Neural crest cell (in vitro differentiated cells): ENCODE results near the gene SURF4. TPM values are rescaled to one million over a fixed set of nuclear protein-coding genes. Genes with fewer than 3 reads are reported as not detected.
A peak's percentile ranks its signal among the peaks of the same experiment; 100 is the strongest.

Source experiments
- DNase-seq: peaks from one replicate; pipeline ENCODE4 v3.0.0; 2021; ENCODE audit warnings: low read depth, mixed read lengths, low spot score
- H3K27ac Mint-ChIP-seq: one replicate; pipeline ENCODE4 v1.8.0; 2021; ENCODE audit warnings: mild to moderate bottlenecking, mixed read lengths; ENCODE audit not compliant: unreplicated experiment
- H3K27me3 Mint-ChIP-seq: 2 replicates; pipeline ENCODE4 v1.8.0; 2021; ENCODE audit warnings: low read depth, mild to moderate bottlenecking, mixed read lengths
- H3K36me3 Mint-ChIP-seq: 2 replicates; pipeline ENCODE4 v1.8.0; 2021; ENCODE audit warnings: low read depth, mild to moderate bottlenecking, mixed read lengths
- H3K4me1 Mint-ChIP-seq: 2 replicates; pipeline ENCODE4 v1.8.0; 2021; ENCODE audit warnings: mixed read lengths
- H3K4me3 Mint-ChIP-seq: one replicate; pipeline ENCODE4 v1.8.0; 2021; ENCODE audit warnings: mild to moderate bottlenecking, mixed read lengths
- H3K9me3 Mint-ChIP-seq: 2 replicates; pipeline ENCODE4 v1.8.0; 2021; ENCODE audit warnings: mixed read lengths
- long read RNA-seq: library from polyadenylated mRNA; unstranded; transcript quantifications from one replicate; pipeline ENCODE4 v2.0.0, GENCODE V29; 2020
- total RNA-seq: library from RNA; stranded (reverse); gene quantifications from 2 replicates; pipeline ENCODE4 v1.2.1, GENCODE V29; 2021
- TF ChIP-seq, protein P1 (sequence below): fragments of 200-600 bp; sonication (generic); conservative IDR thresholded peaks from 2 replicates; pipeline ENCODE4 v1.5.0; 2021; ENCODE audit warnings: antibody characterized with exemption, mild to moderate bottlenecking

The SURF4 gene
- 121 and 136 TPM in 2 replicates for total RNA-seq
- long read RNA-seq, transcript SURF4-202 (6 exons, 2,984 nt) = major isoform, 151 of 178 reads
- long read RNA-seq, partial matches to known transcripts = 5 of 178 reads
- long read RNA-seq, other reads (novel, unspliced or antisense) = 22 of 178 reads

GRCh38 chr9:133375724-133376654, at the start of gene SURF4, which contains the start of gene STKLD1:
SURF4 (minus strand) TSS chr9:133376060; CDS start chr9:133375969, 91 bp downstream.
STKLD1 (plus strand) TSS chr9:133376366; CDS start chr9:133376474, 108 bp downstream.
- H3K4me1 Mint-ChIP-seq = peaks cover 43% of the 10 kb centered on the region
- H3K9me3 Mint-ChIP-seq = no peaks in the 10 kb centered on the region
- peak; percentile 95 for DNase-seq
- TF ChIP-seq, protein P1, sequence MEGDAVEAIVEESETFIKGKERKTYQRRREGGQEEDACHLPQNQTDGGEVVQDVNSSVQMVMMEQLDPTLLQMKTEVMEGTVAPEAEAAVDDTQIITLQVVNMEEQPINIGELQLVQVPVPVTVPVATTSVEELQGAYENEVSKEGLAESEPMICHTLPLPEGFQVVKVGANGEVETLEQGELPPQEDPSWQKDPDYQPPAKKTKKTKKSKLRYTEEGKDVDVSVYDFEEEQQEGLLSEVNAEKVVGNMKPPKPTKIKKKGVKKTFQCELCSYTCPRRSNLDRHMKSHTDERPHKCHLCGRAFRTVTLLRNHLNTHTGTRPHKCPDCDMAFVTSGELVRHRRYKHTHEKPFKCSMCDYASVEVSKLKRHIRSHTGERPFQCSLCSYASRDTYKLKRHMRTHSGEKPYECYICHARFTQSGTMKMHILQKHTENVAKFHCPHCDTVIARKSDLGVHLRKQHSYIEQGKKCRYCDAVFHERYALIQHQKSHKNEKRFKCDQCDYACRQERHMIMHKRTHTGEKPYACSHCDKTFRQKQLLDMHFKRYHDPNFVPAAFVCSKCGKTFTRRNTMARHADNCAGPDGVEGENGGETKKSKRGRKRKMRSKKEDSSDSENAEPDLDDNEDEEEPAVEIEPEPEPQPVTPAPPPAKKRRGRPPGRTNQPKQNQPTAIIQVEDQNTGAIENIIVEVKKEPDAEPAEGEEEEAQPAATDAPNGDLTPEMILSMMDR = no peak
- peak within 1 kb of the TSS; percentile 94 for H3K4me3 Mint-ChIP-seq
- H3K27me3 Mint-ChIP-seq = no peaks in the 10 kb centered on the region
- peak within 1 kb of the TSS; percentile 97 for H3K27ac Mint-ChIP-seq
- H3K36me3 Mint-ChIP-seq = no peaks in the 10 kb centered on the region

DNA sequence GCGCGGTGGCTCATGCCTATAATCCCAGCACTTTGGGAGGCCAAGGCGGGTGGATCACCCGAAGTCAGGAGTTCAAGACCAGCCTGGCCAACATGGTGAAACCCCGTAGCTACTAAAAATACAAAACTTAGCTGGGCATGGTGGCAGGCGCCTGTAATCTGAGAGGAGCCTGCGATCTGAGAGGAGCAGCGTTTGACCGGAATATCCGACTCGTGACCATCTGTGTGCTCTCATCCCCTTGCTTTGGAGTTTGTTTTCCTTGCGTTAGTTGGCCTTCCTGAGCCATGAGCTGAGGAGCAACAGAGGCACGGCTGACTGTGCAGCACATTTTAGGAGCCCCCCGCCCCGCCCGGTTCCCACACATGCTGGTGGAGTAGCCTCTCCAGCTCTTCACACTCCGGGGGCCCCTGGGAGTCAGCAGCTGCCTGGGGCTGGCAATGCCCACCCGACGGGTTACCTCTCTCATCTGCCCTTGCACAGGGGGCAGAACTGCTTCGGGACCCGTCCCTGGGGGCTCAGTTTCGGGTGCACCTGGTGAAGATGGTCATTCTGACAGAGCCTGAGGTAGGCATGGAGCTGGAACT, 49.3 kb upstream of the SURF4 start:
- H3K4me1 Mint-ChIP-seq = no peaks in the 10 kb centered on the region
- H3K9me3 Mint-ChIP-seq = no peaks in the 10 kb centered on the region
- TF ChIP-seq, protein P1 = no peak
- no peak overlapping the region for H3K27ac Mint-ChIP-seq
- H3K4me3 Mint-ChIP-seq = no peak overlapping the region
- no peak for DNase-seq
- peaks cover 6% of the 10 kb centered on the region for H3K36me3 Mint-ChIP-seq
- peaks cover 32% of the 10 kb centered on the region for H3K27me3 Mint-ChIP-seq

- TF ChIP-seq, protein P1 = no peak
- no peak overlapping the region for H3K4me3 Mint-ChIP-seq
- DNase-seq = no peak
- H3K27me3 Mint-ChIP-seq = peaks cover 24% of the 10 kb centered on the region
- peaks cover 3% of the 10 kb centered on the region for H3K4me1 Mint-ChIP-seq
- H3K27ac Mint-ChIP-seq = no peak overlapping the region
- no peaks in the 10 kb centered on the region for H3K9me3 Mint-ChIP-seq
- peaks cover 6% of the 10 kb centered on the region for H3K36me3 Mint-ChIP-seq
Measured at GRCh38 chr9:133424187-133424586, 48.3 kb upstream of the SURF4 start.

DNA sequence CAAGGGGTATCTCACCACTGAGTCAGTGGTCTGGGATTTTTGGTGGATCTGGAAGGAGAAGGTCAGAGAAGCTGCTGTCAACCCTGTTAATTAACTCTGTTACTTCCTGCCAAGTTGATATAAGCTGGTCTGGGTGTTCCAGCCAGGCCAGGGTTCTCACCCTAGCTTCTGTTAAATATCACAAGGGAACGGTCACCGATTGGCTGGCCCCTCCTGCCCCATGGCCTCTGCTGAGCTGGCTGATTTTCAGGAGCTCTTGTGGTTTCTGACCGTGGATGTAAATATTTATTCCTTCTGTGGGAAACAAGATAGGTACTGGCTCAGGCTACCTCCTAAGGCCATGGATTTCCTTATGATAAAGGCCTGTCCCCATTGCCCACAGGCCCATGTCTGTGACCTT, 47.4 kb upstream of the SURF4 start:
- Mint-ChIP-seq H3K9me3 (no peaks in the 10 kb centered on the region), H3K4me1 (peaks cover 13% of the 10 kb centered on the region), H3K4me3 (peak overlapping the region; percentile 44), H3K27me3 (peaks cover 23% of the 10 kb centered on the region), H3K27ac (no peak overlapping the region), H3K36me3 (peaks cover 6% of the 10 kb centered on the region)
- no peak for DNase-seq
- TF ChIP-seq, protein P1 = no peak

DNA sequence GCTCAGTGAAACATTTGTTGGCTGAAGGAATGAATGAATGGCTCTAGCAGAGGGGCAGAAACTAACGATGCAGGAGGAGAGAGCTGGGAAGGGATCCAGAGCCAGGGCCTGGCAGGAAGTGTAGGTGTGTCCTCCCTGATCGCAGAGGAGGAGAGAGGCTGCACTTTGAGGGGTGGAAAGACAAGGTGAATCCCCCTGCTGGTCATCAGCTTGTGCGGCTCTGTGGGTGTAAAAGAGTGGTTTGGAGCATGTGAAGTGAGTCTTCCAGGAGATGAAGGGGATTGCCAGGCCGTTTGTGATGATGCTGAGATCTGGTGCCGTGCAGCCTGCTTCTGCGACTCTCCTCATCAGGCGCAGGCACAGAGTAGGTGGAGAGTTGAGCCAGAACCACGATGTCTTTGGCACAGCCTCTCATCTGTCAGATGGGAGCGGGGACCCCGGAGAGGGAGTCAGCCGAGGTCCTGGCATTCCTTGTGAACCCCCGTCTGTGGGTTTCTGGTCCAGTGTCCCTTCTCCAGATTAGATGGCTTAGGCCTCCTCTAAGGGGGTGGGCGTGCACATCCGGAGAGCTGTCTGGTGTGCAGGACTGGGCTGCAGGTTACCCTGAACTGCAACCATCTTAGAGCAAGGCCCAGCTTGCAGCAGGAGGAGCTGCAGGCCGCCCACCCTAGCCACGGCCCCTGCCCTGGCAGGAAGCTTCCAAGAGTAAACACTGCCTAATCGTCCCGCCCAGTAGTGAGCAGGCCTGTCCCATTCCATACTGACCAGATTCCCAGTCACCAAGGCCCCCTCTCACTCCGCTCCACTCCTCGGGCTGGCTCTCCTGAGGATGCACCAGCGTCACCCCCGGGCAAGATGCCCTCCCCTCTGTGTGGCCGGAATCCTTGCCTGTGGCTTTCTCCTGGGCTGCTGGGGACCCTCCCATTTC, 46.0 kb upstream of the SURF4 start, which contains the start of gene ADAMTS13:
TSS of gene ADAMTS13 (plus strand) at position 753 of the 928 bp plus-strand sequence. CDS start at position 830, 77 bp downstream.
- H3K27me3 Mint-ChIP-seq = peaks cover 10% of the 10 kb centered on the region
- H3K36me3 Mint-ChIP-seq = no peaks in the 10 kb centered on the region
- H3K4me1 Mint-ChIP-seq = peaks cover 21% of the 10 kb centered on the region
- peak within 1 kb of the TSS; percentile 78 for H3K27ac Mint-ChIP-seq
- H3K9me3 Mint-ChIP-seq = no peaks in the 10 kb centered on the region
- DNase-seq = no peak
- TF ChIP-seq, protein P1 = peak; percentile 22
- peak within 1 kb of the TSS; percentile 48 for H3K4me3 Mint-ChIP-seq
